ENCODE results near the gene DBNL. TPM values are rescaled to one million over a fixed set of nuclear protein-coding genes. Genes with fewer than 3 reads are reported as not detected.

Gene DBNL
- total RNA-seq, 1 experiment from 2014 or later: 111 TPM

- no peaks in the 10 kb centered on the region for H3K27me3 ChIP-seq (ENCODE audit: control insufficient read depth, insufficient read depth, low read length)
- ChIA-PET CTCF (interaction anchor here (0.6 kb wide), 2 partner anchors 12 to 33 kb away, joined by 3 to 5 read pairs; no protein-coding TSS in a partner anchor), POLR2A (no interaction called here)
- no peak overlapping the region for H3K4me3 ChIP-seq (ENCODE audit: low read depth in 2 of 2, low read length in 2 of 2)
- DNase-seq (ENCODE audit: low read depth, low spot score) (no peak), ATAC-seq (no peak)
- intact Hi-C loops (cut with micrococcal nuclease; ENCODE audit: unreplicated experiment) (no loop called here), in situ Hi-C loops (cut with HindIII; ENCODE audit: low pct_unique_long_range_greater_than_20kb, low sequenced_read_pairs) (no loop called here)
- no peaks in the 10 kb centered on the region for H3K9me3 ChIP-seq (ENCODE audit: control insufficient read depth, insufficient read depth, low read depth, low read length)
- no TSS peak for BruUV-seq (replicated peaks)
- TF ChIP-seq TCF7L2 (IDR thresholded peaks at IDR 0.05; ENCODE audit: low read depth, low read length) (no peak), SIN3A (IDR thresholded peaks at IDR 0.05; ENCODE audit: borderline replicate concordance, insufficient read depth, low read depth, low read length) (no peak), REST (IDR thresholded peaks at IDR 0.05; ENCODE audit: insufficient read depth in 1 of 2, low read depth in 2 of 2, low read length in 1 of 2) (no peak), POLR2AphosphoS5 (IDR thresholded peaks at IDR 0.05; ENCODE audit: low read depth, low read length) (no peak), CTCF (IDR thresholded peaks at IDR 0.05) (no peak)
- peaks cover 14% of the 10 kb centered on the region for H3K4me1 ChIP-seq (ENCODE audit: control insufficient read depth, insufficient read depth, low read length)
- H3K27ac ChIP-seq (ENCODE audit: low read length): no peak overlapping the region
- H3K36me3 ChIP-seq (ENCODE audit: control insufficient read depth, insufficient read depth, low read length): no peaks in the 10 kb centered on the region
Observed at GRCh38 chr7:44101966-44102845, 57.7 kb downstream of the DBNL start.

- POLR2A ChIA-PET: no interaction called here
- in situ Hi-C loops (cut with HindIII; ENCODE audit: low pct_unique_long_range_greater_than_20kb, low sequenced_read_pairs): no loop called here
- Histone ChIP-seq H3K9me3 (ENCODE audit: control insufficient read depth, insufficient read depth, low read depth, low read length) (no peaks in the 10 kb centered on the region), H3K4me1 (ENCODE audit: control insufficient read depth, insufficient read depth, low read length) (peaks cover 12% of the 10 kb centered on the region; the same call in 1 of the 2 replicates), H3K36me3 (ENCODE audit: control insufficient read depth, insufficient read depth, low read length) (no peaks in the 10 kb centered on the region), H3K27me3 (ENCODE audit: control insufficient read depth, insufficient read depth, low read length) (no peaks in the 10 kb centered on the region), H3K4me3 (ENCODE audit: low read depth in 2 of 2, low read length in 2 of 2) (no peak overlapping the region), H3K27ac (ENCODE audit: low read length) (no peak overlapping the region)
- CTCF ChIA-PET: interaction anchor here (0.6 kb wide), 1 partner anchor 32 kb away, joined by 5 read pairs; no protein-coding TSS in a partner anchor
- intact Hi-C loops (cut with micrococcal nuclease; ENCODE audit: unreplicated experiment): no loop called here
- ATAC-seq (no peak), DNase-seq (ENCODE audit: low read depth, low spot score) (no peak)
- no TSS peak for BruUV-seq (replicated peaks)
- TF ChIP-seq REST (IDR thresholded peaks at IDR 0.05; ENCODE audit: insufficient read depth in 1 of 2, low read depth in 2 of 2, low read length in 1 of 2): no peak
- TF ChIP-seq TCF7L2 (IDR thresholded peaks at IDR 0.05; ENCODE audit: low read depth, low read length): no peak
- no peak for TF ChIP-seq CTCF (IDR thresholded peaks at IDR 0.05)
- no peak for TF ChIP-seq POLR2AphosphoS5 (IDR thresholded peaks at IDR 0.05; ENCODE audit: low read depth, low read length)
- TF ChIP-seq SIN3A (IDR thresholded peaks at IDR 0.05; ENCODE audit: borderline replicate concordance, insufficient read depth, low read depth, low read length): no peak
Observed at GRCh38 chr7:44102846-44103565, 58.5 kb downstream of the DBNL start.
